B cell (primary cell): ENCODE measurements around the gene MAP2K1.
"Not testable (repeated sequence)": the region's sequence is repeated elsewhere in the genome, so short reads cannot be mapped to it uniquely, and the experiment has no call there.

ENCODE experiments used
- CTCF ChIP-seq: fragments of 200-600 bp; IDR thresholded peaks from one replicate; pipeline ENCODE4 v1.8.0; 2022; ENCODE audit warnings: antibody characterized with exemption, mild to moderate bottlenecking
- EZH2 ChIP-seq: IDR thresholded peaks from 2 replicates; pipeline ENCODE4 v1.6.1; 2012; ENCODE audit warnings: borderline replicate concordance, low read depth, mild to moderate bottlenecking, moderate library complexity, low read length; ENCODE audit not compliant: insufficient read depth, poor library complexity, severe bottlenecking

- TF ChIP-seq CTCF, EZH2: not testable (repeated sequence)
Measured at GRCh38 chr15:66461294-66461693, 74.6 kb downstream of the MAP2K1 start.
